NCI-H1930 (cell line): Measurements from ENCODE around the gene DLG2.

Source experiments
- DNase-seq, 2 experiments: peaks; one replicate each; lab custom pipeline; 2025; lab: John Stamatoyannopoulos, UW

Gene DLG2

DNA sequence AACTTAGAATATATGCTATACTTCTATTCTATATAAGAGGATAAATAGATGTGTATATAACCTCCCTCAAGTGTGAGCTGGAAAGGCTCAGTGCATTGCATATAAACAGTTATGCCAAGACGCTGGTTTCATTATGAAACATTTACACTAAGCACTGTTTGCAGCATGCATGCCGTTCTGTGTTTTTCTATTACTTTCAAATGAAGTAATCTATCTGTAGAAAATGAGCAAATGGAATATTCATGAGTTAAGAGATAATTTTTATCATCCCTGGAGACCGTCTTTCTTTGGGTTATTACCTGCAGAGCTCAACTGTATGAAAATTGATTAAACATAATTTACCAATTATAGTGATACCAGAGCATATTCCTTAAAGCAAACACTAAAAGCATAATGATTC is 1415.2 kb downstream of the DLG2 start:
- no peak for DNase-seq

GRCh38 chr11:84194696-84195095 is 1432.4 kb downstream of the DLG2 start:
- no peak for DNase-seq

- DNase-seq: no peak
Measured at GRCh38 chr11:84193706-84194105, 1433.4 kb downstream of the DLG2 start.

DNA sequence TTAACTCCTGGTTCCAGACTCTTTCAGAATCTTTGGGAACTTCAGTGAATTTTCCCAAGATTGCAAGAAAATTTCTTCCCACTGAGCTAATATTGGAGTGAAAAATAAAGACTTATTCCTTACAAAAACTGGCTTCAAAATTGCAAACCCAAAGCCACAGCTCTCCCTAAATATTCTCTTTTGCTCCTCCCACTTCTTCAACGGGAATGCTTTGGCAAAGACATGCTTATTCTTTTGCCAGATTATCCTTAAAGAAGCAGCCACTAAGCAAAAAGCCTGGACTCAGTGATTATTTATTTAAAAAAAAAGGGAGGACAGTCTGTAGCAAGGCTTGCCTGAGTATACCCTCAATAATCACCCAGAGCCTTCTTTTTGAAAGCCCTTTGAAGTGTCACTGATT is 1438.6 kb downstream of the DLG2 start:
- DNase-seq: no peak

DNA sequence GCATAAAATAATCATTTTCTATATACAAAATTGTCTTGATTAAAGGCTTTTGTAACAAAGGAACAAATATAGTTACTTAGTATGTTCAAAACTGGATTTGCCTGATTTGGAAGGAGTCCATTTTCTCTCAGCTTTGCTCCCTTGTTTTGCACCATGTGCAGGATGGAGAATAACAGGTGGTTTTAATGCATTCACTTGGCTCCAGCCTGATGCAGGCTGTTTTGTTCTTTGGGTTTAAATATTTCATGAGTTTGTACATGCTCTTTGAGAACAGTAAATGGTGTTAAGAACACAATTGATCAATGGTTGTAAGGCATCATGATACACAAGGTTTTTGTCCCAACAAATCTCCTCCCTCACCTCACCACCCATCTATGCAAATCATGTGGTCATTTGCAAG is 1454.1 kb downstream of the DLG2 start:
- no peak for DNase-seq

DNA sequence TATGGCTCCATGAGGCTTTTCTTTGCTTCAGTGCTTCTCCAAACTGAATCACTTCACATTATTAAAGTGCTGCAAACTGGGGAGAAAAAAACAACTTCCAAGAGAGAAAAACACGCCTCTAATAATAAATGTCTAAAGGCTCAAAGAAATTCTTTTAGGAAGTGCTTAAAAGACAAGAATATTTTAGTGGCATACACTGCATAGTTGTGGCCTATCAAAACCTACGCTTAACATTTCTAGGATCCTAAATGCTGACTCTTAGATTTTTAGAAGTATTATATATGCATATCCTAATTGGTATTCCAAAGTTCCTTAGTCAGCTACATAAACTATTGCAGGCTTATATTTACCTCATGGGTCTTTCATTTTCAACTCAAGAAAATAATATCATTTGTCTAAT is 1462.0 kb downstream of the DLG2 start:
- DNase-seq: no peak

GRCh38 chr11:84164728-84165127 is 1462.4 kb downstream of the DLG2 start:
- no peak for DNase-seq

DNA sequence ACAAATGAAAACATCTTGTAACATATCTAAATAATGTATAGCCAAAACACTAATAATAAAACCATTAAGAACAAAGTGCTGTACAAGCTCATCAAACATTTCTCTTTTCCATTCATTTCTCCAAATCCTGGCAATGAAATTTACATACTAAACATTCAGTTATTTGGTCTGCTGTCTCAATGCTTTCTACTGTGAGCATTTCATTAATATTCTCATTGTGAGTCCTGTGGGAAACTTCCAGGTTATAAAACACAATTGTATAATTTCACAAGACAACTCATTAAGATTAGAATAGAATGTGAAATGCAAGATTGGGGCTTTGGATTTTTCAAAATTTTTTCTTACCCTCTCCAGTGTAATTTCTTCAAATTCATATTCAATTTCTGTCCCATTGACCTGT is 1464.0 kb downstream of the DLG2 start:
- DNase-seq: no peak

GRCh38 chr11:84157639-84158038 is 1469.5 kb downstream of the DLG2 start:
- DNase-seq: no peak

DNA sequence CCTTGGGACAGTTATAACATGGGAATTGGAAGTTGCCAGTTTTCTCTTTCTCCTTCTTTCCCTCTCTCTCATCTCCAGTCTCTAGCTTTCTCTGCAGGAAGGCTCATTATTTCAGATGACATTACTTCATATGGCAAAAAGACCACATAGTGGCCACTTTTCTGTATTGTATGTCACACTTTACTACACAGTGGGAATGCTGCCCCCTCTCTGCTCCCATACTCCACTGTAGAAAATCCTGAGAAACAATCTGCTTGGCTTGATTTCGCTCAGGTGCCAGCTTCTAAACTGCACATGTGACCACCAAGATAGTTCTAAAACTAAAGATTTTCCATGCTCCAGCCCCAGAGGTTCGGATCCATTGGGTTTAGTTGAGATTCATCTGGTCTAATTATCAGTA is 1480.3 kb downstream of the DLG2 start:
- DNase-seq: no peak

DNA sequence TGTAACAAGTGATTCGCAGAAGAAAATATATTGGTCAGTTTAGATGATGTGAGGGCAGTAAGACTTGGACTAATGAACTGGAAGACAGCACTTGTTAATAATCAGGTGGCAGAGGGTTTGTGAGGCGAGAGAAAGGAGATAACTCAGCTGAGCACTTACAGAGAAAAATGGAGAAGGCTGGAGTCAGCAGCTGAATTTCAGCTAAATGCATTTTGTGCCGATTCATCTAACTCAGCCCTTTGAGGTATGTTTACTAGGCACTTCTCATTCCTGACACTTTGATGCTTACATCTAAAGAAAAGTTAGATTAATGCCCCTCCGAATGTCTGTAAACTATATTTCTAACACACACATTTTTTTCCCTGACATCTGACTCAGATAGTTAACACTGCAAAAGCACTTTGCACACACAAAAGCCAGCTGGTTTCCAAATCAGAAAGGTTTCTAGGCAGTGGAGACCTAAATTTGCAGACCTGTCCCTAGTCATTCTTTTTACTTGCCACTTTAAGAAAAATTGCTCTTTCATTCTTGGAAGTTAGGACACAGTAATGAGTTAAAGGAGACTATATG is 1481.4 kb downstream of the DLG2 start:
- no peak for DNase-seq

- DNase-seq: no peak
Measured at GRCh38 chr11:84144531-84144930, 1482.6 kb downstream of the DLG2 start.

GRCh38 chr11:84142411-84142810 is 1484.7 kb downstream of the DLG2 start:
- no peak for DNase-seq

- no peak for DNase-seq
Measured at GRCh38 chr11:84140386-84141169, 1486.6 kb downstream of the DLG2 start.

DNA sequence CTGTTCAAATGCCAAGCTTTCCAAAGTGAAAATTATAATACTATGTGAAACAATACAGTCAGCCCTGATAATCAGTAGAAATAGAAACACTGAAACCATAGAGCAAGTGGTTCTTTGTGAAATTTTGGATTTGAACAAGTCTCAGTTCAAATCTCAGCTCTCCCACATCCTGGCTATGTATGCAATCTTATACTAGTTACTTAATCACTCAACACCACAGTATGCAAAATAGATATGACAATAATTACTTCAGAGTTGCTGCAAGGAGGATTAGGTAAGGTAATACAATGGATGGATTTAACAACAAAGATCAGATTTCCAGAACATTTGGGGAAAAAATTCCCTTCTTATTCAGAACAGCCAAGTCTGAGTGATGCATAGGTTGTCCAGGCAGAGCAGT is 1489.2 kb downstream of the DLG2 start:
- DNase-seq: no peak

- no peak for DNase-seq
Measured at GRCh38 chr11:84137505-84137904, 1489.6 kb downstream of the DLG2 start.

- DNase-seq: no peak
Measured at GRCh38 chr11:84136926-84137325, 1490.2 kb downstream of the DLG2 start.

GRCh38 chr11:84130646-84131427 is 1496.3 kb downstream of the DLG2 start:
- no peak for DNase-seq

- no peak for DNase-seq
Measured at GRCh38 chr11:84129961-84130576, 1497.1 kb downstream of the DLG2 start.

DNA sequence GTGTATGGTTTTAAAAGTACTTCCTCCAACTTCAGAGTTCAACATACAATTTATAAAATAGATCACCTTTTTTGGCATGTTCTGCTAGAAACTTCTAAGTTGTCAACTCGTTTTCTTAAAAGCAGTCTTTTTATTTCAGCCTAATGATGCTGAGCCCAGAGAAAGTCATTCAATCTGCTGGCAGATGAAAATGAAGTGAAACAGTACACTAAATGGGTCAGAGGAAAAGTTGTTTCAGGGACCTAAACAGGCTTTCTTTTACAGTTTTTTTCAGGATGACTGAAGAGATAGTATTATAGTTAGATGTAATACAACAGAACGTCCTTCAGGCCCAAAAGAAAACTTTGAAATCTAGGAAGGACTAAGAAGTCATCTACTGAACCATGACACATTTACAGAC is 1498.3 kb downstream of the DLG2 start:
- no peak for DNase-seq

DNA sequence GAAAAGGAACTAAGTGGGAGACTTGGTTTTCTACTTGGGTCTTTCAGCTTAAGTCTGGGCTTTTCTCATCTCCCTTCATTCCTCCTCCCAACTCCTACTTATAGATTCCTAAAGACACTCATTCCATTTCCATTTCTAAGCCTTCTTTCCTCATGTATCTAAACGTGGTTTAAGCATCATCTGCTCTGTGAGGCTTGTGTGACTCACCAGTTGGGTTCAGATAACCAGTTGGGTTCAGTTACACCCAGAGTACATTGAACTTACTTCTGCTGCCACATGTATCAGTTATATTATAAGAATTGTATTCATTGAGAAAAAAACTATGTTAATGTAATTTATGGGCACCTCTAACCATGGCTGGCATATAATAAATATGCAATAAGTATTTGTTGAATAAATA is 1509.8 kb downstream of the DLG2 start:
- DNase-seq: no peak

DNA sequence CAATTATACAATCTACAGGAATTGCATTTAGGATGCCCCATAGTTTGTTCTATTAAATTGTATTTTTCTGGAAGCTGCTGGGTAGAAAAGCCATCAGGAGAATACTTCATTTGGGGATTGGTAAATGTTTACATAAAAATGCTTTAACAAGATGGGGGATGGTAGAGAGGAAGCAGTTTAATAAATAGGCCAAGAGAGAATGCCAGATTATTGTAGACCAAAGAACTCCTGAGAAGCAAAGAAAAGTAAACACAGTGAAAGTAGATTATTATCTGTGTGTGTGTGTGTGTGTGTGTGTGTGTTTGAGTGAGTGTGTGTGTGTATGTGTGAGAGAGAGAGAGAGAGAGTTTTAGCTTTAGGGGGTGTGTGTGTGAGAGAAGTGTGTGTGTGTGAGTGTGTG is 1520.6 kb downstream of the DLG2 start:
- no peak for DNase-seq

GRCh38 chr11:84105148-84105547 is 1522.0 kb downstream of the DLG2 start:
- no peak for DNase-seq
